HG02973 (cell line): Measurements from ENCODE around the gene CIAO1.
A peak's percentile ranks its signal among the peaks of the same experiment; 100 is the strongest.
"Not testable (repeated sequence)": the region's sequence is repeated elsewhere in the genome, so short reads cannot be mapped to it uniquely, and the experiment has no call there.

ENCODE experiments used
- ATAC-seq: cut with Tn5 transposase; IDR thresholded peaks from one replicate; pipeline ENCODE4 v1.9.1; 2021; ENCODE audit warnings: moderate library complexity; ENCODE audit not compliant: unreplicated experiment

The CIAO1 gene

DNA sequence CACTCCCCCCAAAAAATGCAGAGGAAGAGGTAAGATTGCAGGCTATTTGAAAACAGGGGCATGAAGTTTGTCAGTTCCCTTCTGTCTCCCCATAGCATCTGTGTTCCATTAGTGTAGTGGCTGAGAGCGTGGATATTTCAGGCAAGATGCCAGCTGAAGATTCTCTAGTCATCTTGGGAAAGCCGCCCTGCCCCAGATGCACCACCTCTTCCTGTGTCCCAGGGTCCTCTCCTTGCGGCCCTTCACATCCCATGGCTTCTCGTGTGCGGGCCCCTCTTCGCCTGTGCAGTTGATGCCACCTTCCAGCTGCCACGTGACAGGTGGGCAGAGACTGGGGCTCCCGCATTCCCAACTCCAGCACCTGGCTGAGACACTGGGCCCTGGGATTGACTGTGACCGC is 16.4 kb upstream of the CIAO1 start:
- no peak for ATAC-seq

GRCh38 chr2:96250188-96250587 is 15.8 kb upstream of the CIAO1 start:
- no peak for ATAC-seq

- no peak for ATAC-seq
Observed at GRCh38 chr2:96251721-96252292, 14.2 kb upstream of the CIAO1 start.

- no peak for ATAC-seq
Observed at GRCh38 chr2:96252526-96252925, 13.5 kb upstream of the CIAO1 start.

GRCh38 chr2:96253006-96253405 is 13.0 kb upstream of the CIAO1 start:
- ATAC-seq, result no peak

GRCh38 chr2:96254571-96254970 is 11.5 kb upstream of the CIAO1 start:
- no peak for ATAC-seq

GRCh38 chr2:96256611-96257113 is 9.4 kb upstream of the CIAO1 start:
- no peak for ATAC-seq

DNA sequence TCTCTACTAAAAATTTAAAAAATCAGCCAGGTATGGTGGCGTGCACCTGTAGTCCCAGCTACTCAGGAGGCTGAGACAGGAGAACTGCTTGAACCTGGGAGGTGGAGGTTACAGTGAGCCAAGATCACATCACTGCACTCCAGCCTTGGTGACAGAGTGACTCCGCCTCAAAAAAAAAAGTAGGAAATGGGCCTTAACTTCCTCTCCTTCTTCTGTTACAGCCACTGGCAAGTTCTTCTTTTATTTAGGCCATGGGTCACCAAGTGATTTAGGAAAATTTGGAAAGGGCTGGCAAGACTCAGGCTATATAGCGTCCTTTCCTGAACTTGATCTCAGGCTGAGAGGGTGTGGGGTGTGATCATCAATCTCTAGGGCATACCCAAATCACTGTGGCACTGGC is 8.3 kb upstream of the CIAO1 start:
- not testable (repeated sequence) for ATAC-seq

DNA sequence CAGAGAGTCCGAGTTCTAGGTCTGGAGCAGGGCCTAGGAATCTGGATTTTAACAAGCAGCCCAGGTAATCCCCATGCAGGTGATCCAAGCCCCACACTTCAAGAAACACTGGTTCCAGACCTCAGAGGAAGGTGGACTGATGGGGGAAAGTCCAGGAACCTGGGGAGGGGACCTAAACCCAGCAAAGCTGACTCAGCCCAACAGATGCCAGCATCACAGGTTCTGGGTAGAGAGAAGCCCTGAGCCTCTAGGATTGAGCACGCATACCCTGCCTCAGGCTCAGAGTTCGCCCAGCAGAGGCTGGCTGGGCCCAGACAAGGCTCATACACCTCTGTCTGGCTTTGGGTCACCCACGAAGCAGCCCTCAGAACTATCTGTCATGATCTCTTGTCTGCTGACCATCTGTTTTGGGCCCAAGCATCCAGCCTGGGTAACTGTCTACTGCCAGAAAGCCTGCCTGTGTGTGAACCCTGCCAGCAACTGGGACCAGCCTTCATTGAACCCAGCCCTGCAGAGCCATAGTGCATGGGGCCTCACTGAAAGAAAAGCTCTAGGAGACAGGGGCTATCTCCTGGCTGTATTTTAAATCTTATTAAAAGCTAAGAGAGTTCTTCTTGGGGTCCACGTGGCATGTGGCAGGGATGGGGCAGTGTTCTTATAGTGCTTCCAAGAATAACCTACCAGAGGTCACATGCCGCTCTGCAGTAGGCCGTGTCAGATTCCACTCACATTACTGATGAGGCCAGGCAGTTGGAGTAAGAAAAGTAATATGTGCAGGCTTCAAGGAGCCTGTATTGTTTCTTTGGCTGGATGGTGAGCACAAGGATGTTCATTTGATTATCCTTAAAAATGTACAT is 7.6 kb upstream of the CIAO1 start:
- no peak for ATAC-seq

GRCh38 chr2:96259497-96259921 is 6.5 kb upstream of the CIAO1 start:
- no peak for ATAC-seq

- ATAC-seq, result no peak
Observed at GRCh38 chr2:96260387-96261260, 5.4 kb upstream of the CIAO1 start.

DNA sequence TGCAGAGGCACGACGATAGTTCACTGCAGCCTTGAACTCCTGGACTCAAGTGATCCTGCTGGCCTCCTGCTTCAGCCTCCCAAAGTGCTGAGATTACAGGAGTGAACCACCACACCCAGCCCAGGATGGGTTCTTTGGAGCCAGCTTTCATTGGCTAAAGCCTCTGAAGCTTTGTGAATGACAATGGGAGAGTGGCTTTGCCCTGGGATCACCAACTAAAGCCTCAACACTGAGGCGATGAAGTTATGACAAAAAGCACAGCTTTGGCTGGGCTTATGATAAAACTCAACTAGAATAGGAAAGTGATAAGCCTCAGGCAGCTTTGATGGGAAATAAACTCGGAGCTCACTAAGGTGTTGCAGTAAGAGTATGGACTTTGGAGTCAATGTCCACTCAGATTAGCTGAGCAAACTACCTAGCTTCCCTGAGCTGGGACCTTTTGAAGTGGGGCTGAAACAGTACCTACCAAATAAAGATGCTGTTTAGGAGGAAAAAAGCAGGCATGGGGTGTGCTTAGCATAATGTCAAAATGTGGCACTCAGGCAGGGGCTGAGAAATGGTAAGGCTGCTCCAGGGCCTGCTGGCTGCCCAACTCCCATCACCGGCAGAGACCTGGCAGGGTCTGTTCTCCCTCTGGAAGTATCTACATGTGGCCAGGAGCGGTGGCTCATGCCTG is 4.6 kb upstream of the CIAO1 start:
- no peak for ATAC-seq

- ATAC-seq, result no peak
Observed at GRCh38 chr2:96262306-96262705, 3.7 kb upstream of the CIAO1 start.

- no peak for ATAC-seq
Observed at GRCh38 chr2:96264086-96264485, 1.9 kb upstream of the CIAO1 start.

- no peak for ATAC-seq
Observed at GRCh38 chr2:96264656-96265348, 1.2 kb upstream of the CIAO1 start.

GRCh38 chr2:96265349-96265839 is 631 bp upstream of the CIAO1 start:
- ATAC-seq, result peak; percentile 10

- ATAC-seq, result no peak
Observed at GRCh38 chr2:96267159-96267971, 1.3 kb downstream of the CIAO1 start.

DNA sequence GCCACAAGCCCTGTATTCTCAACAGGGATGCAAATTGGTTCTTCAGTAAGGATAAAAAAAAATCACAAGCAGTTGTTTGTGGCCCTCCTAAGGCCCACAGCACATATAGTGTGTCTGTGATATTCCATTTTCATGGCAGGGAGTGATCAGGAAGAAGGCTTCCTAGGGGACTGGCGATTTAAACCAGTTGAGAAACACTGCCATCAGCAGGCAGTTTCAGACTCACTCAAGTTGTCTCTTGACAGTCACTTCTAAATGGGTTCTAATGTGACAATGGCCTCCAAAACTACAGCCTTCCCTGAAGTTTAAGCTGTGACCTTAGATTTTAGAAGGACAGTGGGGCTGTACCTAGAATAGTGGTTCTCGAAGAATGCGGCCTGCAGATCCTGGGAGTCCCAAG is 6.0 kb downstream of the CIAO1 start:
- no peak for ATAC-seq

- ATAC-seq, result no peak
Observed at GRCh38 chr2:96273763-96274162, 7.7 kb downstream of the CIAO1 start.
